HL-60/S4 (cell line): ENCODE data around the gene ADORA2A.

Experiments used
- in situ Hi-C: fragments of 300-500 bp; cut with MboI; formaldehyde crosslinking; loops from 2 replicates; pipeline ENCODE4 v1.14.3; 2022; ENCODE audit warnings: low sequenced_read_pairs

ADORA2A gene

GRCh38 chr22:24430431-24431308 is 3.3 kb downstream of the ADORA2A start:
- in situ Hi-C loops = loop anchor here (10.0 kb wide), 1 partner anchor 74 kb away; no protein-coding TSS in a partner anchor

DNA sequence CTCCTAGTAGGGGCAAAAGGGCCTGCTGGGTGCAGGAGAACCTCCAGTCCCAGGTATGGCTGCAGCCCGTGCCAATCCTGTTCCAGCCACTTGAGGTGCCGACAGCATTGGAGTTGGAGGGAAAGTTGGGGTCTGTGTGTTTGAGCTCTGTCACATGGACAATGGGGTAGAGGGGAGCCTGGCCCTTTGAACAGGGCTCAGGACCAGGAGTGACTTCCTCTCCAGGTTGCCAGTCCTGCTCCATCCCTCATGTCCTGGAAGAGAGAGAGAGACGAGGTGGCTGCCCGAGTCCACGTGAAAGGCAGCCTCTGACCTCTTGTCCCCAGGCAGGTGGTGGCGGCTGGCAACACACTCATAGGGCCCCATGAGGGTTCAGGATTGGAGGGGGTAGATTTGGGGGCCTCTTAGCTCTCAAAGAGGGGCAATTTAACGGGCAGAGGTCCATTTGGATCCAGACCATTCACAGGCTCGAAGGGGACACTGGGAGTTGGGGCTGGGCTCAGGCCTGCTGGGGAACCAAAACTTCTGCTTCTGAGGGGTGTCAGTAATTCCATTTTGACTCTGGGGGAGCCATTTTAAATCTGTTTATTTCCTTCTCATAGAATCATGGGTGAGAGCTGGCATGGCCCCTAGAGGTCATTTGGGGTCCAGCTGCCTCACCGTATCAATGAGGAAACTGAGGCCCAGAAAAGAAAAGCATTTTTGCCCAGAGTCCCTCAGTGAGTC is 4.1 kb downstream of the ADORA2A start:
- in situ Hi-C loops = loop anchor here (10.0 kb wide), 1 partner anchor 73 kb away; no protein-coding TSS in a partner anchor

DNA sequence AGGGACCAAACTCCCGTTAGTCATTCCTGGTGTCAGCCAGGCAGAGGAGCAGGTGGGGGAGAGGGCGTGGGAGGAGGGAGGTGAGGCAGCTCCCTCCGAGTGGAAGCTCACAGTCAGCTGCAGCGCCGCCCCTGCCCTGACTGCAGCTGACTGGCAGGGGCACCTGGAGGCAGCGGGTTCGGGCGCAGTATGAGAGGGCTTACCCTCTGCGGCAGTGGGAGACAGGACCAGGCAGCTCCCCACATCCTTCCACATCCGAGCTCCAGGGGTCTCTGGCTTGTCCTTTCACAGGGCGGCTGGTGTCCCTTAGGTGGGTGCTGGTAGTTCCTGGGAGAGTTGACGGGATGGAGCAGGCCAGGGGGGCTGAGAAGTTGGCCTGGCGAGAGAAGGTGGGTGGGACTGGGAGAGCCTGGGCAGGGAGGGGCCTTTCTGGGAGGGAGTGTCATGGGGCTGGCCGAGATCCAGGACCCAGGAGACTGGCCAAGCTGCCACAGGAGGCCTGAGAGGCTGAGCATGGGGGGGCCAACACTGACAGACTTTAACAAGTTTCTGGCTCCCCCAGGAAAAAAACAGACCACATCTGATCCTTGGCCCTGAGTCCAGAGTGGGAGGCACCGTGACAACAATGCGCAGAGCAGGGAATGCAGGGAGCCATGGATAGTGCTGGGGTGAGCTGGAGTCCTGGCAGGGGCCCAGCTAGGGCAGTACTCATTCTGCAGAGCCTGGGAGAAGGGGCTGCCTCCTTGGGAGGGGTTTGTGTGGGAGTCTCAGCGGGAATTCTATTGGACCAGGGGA is 4.9 kb downstream of the ADORA2A start:
- in situ Hi-C loops = loop anchor here (10.0 kb wide), 1 partner anchor 73 kb away; no protein-coding TSS in a partner anchor

GRCh38 chr22:24433001-24433827 is 5.8 kb downstream of the ADORA2A start:
- in situ Hi-C loops = loop anchor here (10.0 kb wide), 1 partner anchor 72 kb away; no protein-coding TSS in a partner anchor

DNA sequence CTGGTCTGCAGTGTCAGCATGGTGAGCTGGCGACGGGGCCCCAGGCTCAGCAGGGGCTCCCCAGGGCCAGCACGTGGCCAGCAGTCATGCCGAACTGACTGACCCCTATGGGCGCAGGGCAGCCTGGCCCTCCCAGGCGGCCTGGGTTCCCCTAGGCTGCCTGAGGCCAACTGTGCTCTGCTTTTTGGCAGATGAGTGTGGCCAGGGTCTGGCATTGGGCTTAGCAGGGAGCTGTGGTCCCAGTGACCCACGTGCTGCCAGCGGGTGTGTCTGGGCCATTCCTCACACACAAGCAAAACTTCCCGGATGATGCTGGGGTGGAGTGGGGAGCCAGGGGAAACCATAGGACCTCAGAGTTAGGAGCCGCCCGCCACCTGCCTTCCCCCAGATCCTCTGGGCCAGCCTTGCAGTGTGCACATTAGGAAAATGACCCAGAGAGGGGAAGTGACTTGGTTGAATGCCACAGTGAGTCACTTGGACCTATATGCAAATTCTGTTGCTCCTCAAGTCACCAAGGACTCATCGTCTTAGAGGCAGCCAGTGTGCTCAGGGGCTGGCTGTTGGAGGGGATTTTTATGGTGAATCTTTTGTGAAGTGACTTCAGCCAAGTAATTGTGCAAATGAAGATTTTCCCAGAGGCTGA is 6.5 kb downstream of the ADORA2A start:
- in situ Hi-C loops = loop anchor here (10.0 kb wide), 1 partner anchor 71 kb away; no protein-coding TSS in a partner anchor

DNA sequence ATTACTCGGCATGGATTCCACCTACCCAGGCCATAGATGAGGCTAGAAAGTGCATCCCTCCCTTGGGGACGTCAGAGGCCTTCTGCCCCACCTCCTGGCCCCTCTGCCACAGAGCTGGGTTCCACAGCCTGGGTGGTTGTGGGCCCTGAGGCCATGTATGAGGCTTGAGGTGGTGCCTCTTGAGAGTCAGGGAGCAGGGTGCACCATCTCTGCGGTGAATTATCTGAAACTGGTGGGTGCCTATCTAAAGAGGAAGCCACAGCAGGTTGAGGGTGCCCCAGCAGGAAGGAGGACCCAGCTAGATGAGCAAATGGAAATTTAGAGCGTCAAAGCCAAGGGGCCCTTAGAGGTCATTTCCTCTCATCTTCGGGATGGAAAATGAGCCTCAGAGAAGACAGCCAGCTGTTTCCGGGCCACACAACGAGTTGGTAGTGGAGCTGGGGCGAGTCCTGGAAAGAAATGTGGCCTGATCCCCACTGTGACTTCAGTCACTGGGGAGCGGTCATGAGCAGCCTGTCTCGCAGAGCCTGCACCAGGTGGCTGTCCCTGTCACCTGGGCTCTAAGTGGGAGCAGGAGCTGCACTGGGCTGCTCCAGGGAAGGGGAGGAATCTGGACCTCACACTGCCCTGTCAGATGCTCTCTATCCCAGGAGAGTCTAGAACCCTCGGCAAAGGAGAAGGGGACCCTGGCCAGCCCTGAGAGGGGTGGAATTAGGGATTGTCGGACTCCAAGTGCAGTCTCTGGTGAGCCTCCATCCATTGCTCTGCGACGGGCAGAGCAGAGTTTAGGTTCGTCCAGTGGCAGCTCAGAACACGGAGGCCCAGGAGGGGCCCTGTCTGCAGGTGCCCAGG is 7.3 kb downstream of the ADORA2A start:
- in situ Hi-C loops = loop anchor here (10.0 kb wide), 1 partner anchor 70 kb away; no protein-coding TSS in a partner anchor

DNA sequence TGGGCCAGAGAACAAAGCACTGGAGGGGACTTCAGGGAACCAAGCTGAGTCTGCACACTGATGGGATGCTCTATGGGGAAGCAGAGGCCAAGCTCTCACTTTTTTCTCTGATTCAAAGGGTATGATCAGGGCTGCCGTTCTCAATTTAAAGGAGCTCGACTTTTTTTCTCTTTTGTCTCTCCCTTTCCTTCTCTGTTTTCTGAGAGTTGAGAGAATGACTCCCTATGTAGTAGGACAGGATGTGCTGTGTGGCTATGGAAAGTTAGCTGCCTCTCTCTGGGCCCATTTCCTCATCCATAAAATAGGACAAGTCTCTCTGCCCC is 7.9 kb downstream of the ADORA2A start:
- in situ Hi-C loops = loop anchor here (10.0 kb wide), 1 partner anchor 70 kb away; no protein-coding TSS in a partner anchor

GRCh38 chr22:24435861-24436371 is 8.5 kb downstream of the ADORA2A start:
- in situ Hi-C loops = loop anchor here (10.0 kb wide), 1 partner anchor 69 kb away; no protein-coding TSS in a partner anchor

DNA sequence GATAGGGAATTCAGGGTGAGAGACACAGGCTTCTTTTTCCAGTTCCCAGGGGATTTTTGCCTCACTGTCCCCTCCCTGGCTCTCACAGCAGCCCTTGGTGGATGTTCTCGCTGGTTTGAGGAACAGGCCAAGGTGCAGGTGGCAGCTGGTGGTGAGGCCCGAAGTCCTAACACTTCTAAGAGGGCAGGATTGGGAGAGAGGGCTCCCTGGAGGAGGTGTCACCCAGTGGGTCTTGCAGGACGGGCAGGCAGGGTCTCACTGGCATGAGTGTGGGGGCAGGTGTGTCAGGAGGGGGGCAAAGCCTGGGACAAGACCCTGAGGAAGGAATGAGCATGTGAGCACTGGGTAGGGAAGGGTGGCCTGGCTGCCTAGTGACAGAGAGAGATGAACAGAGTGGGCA is 9.2 kb downstream of the ADORA2A start:
- in situ Hi-C loops = loop anchor here (10.0 kb wide), 1 partner anchor 68 kb away; no protein-coding TSS in a partner anchor

- in situ Hi-C loops = loop anchor here (10.0 kb wide), 1 partner anchor 68 kb away; no protein-coding TSS in a partner anchor
These were observed 9.7 kb downstream of the ADORA2A start for GRCh38 chr22:24437091-24437490.

DNA sequence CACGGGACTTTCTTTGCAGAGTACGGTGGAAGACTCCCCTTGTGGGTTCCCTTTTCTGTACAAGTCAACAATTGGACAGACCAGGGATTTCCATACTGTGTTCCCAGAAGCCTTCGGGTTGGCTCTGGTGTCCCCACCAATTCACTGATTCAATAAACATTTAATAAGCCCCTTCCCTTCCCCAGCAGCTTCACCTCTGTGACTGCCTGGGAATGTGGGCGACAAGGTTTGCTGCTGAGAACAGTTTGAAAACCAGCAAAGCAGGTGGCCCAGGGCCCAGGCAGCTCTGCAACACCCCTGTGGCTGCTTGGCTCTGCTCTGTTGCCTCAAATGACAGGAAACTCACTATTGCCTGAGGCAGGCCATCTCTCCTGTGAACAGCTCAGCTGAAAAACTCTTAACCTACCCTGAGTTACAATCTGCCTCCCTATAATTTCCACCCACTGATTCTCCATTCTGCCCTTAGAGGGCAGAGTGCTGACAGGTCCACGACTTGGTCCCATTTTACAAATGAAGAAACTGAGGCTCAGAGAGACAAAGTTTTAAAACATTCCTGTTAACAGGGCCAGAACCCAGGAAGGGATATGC is 10.4 kb downstream of the ADORA2A start:
- in situ Hi-C loops = loop anchor here (10.0 kb wide), 1 partner anchor 67 kb away; no protein-coding TSS in a partner anchor

DNA sequence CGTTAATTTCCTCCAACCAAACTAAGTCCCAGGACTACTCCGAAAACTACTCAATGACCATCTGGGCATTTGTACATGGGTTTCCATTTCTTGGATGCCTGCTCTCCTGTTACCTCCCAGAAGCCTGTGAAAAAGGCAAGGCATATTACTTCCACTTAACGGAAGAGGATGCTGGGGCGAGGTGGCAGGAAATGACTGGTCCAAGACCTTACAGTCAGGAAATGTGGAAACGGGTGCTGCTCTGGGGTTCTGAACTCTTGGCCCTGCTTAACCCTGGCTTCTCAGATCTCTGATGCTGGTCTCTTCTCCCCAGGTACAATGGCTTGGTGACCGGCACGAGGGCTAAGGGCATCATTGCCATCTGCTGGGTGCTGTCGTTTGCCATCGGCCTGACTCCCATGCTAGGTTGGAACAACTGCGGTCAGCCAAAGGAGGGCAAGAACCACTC is 12.9 kb downstream of the ADORA2A start:
- in situ Hi-C loops = no loop called here

- in situ Hi-C loops = no loop called here
These were observed 13.5 kb downstream of the ADORA2A start for GRCh38 chr22:24440718-24441405.

- in situ Hi-C loops = no loop called here
These were observed 14.3 kb downstream of the ADORA2A start for GRCh38 chr22:24441406-24442351.

- in situ Hi-C loops = no loop called here
These were observed 14.9 kb downstream of the ADORA2A start for GRCh38 chr22:24442352-24442744.

DNA sequence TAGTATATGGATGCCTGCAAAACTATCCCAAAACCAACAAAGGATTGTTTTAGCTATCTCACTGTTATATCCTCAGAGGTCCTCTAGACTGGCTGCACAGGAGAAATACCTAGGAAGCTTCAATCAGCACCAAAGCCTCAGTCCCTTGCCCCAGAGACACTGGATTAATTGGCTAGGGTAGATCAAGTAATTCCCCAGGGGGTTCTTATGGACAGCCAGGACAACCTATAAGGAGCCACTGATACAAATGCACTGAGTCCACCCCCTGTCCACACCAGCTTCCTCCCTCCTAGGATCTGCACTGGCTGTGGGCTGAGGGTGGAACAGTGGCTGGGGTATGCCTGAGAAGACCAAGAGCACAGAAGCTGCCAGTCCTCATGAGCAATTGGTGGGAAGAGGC is 16.3 kb downstream of the ADORA2A start:
- in situ Hi-C loops = no loop called here
